ENCODE results near the gene SLC25A42. TPM values are rescaled to one million over a fixed set of nuclear protein-coding genes. Genes with fewer than 3 reads are reported as not detected.

SLC25A42 gene
- total RNA-seq, 1 donor from 2014 or later, result 7.5 TPM

- no peaks in the 10 kb centered on the region for H3K4me1 Mint-ChIP-seq (ENCODE audit: unreplicated experiment)
- no peak for TF ChIP-seq CTCF (IDR thresholded peaks at IDR 0.05; ENCODE audit: unreplicated experiment)
- no peaks in the 10 kb centered on the region for H3K36me3 Mint-ChIP-seq (ENCODE audit: low read depth, unreplicated experiment)
- H3K4me3 Mint-ChIP-seq (ENCODE audit: unreplicated experiment), result peak overlapping the region; percentile 42
- no peaks in the 10 kb centered on the region for H3K9me3 Mint-ChIP-seq (ENCODE audit: unreplicated experiment)
- no peak for DNase-seq (ENCODE audit: low spot score)
- no peak overlapping the region for H3K27ac Mint-ChIP-seq (ENCODE audit: unreplicated experiment)
- peaks cover 11% of the 10 kb centered on the region for H3K27me3 Mint-ChIP-seq (ENCODE audit: unreplicated experiment)
Observed at GRCh38 chr19:19113040-19113626, 49.3 kb downstream of the SLC25A42 start.

GRCh38 chr19:19115954-19116353 is 52.2 kb downstream of the SLC25A42 start:
- no peaks in the 10 kb centered on the region for H3K36me3 Mint-ChIP-seq (ENCODE audit: low read depth, unreplicated experiment)
- no peak overlapping the region for H3K27ac Mint-ChIP-seq (ENCODE audit: unreplicated experiment)
- H3K9me3 Mint-ChIP-seq (ENCODE audit: unreplicated experiment), result no peaks in the 10 kb centered on the region

GRCh38 chr19:19119325-19120237 is 55.8 kb downstream of the SLC25A42 start:
- H3K9me3 Mint-ChIP-seq (ENCODE audit: unreplicated experiment), result no peaks in the 10 kb centered on the region
- H3K27me3 Mint-ChIP-seq (ENCODE audit: unreplicated experiment), result peaks cover 4% of the 10 kb centered on the region
- H3K4me1 Mint-ChIP-seq (ENCODE audit: unreplicated experiment), result no peaks in the 10 kb centered on the region
- H3K36me3 Mint-ChIP-seq (ENCODE audit: low read depth, unreplicated experiment), result peaks cover 13% of the 10 kb centered on the region
- no peak for TF ChIP-seq CTCF (IDR thresholded peaks at IDR 0.05; ENCODE audit: unreplicated experiment)
- no peak for DNase-seq (ENCODE audit: low spot score)
- no peak overlapping the region for H3K4me3 Mint-ChIP-seq (ENCODE audit: unreplicated experiment)
- H3K27ac Mint-ChIP-seq (ENCODE audit: unreplicated experiment), result no peak overlapping the region

More at GRCh38 chr19:19115954-19116353, 52.2 kb downstream of the SLC25A42 start:
- DNase-seq (ENCODE audit: low spot score), result peak; percentile 74
- H3K4me3 Mint-ChIP-seq (ENCODE audit: unreplicated experiment), result no peak overlapping the region
- TF ChIP-seq CTCF (IDR thresholded peaks at IDR 0.05; ENCODE audit: unreplicated experiment), result peak; percentile 58
- H3K27me3 Mint-ChIP-seq (ENCODE audit: unreplicated experiment), result peaks cover 8% of the 10 kb centered on the region
- no peaks in the 10 kb centered on the region for H3K4me1 Mint-ChIP-seq (ENCODE audit: unreplicated experiment)

GRCh38 chr19:19120308-19121231 is 56.8 kb downstream of the SLC25A42 start:
- Mint-ChIP-seq H3K9me3 (ENCODE audit: unreplicated experiment) (no peaks in the 10 kb centered on the region), H3K36me3 (ENCODE audit: low read depth, unreplicated experiment) (peaks cover 13% of the 10 kb centered on the region), H3K27ac (ENCODE audit: unreplicated experiment) (no peak overlapping the region), H3K27me3 (ENCODE audit: unreplicated experiment) (peaks cover 4% of the 10 kb centered on the region), H3K4me3 (ENCODE audit: unreplicated experiment) (no peak overlapping the region), H3K4me1 (ENCODE audit: unreplicated experiment) (no peaks in the 10 kb centered on the region)
- DNase-seq (ENCODE audit: low spot score), result peak; percentile 82
- no peak for TF ChIP-seq CTCF (IDR thresholded peaks at IDR 0.05; ENCODE audit: unreplicated experiment)

Data from endothelial cell (in vitro differentiated cells).